ENCODE data around the gene NUDT4. TPM values are rescaled to one million over a fixed set of nuclear protein-coding genes. Genes with fewer than 3 reads are reported as not detected.

The NUDT4 gene
- total RNA-seq, 1 donor from 2014 or later: 60.2 TPM

- H3K36me3 Mint-ChIP-seq (ENCODE audit: low read depth, unreplicated experiment): no peaks in the 10 kb centered on the region
- Histone ChIP-seq H3K36me3 (ENCODE audit: insufficient read depth, low read length) (no peaks in the 10 kb centered on the region), H3K4me1 (ENCODE audit: insufficient read depth, low read length) (peaks cover 19% of the 10 kb centered on the region), H3K9me3 (ENCODE audit: insufficient read depth, low read depth, low read length) (no peaks in the 10 kb centered on the region), H4K20me1 (ENCODE audit: insufficient read depth, low read length) (peaks cover 35% of the 10 kb centered on the region), H3K9ac (ENCODE audit: low read length) (peak overlapping the region; percentile 89), H3K4me2 (ENCODE audit: low read length) (peak overlapping the region; percentile 93), H3K79me2 (ENCODE audit: insufficient read depth, low read length) (peaks cover 41% of the 10 kb centered on the region), H2AFZ (ENCODE audit: low read depth, low read length) (peak overlapping the region; percentile 86), H3K4me3 (ENCODE audit: insufficient read depth, low read depth, low read length) (peak overlapping the region; percentile 92), H3K27me3 (ENCODE audit: insufficient read depth, low read length) (no peaks in the 10 kb centered on the region), H3K27ac (ENCODE audit: low read depth, low read length) (peak overlapping the region; percentile 91)
- peak overlapping the region; percentile 96 for H3K4me3 Mint-ChIP-seq (ENCODE audit: unreplicated experiment)
- no peak for TF ChIP-seq EZH2 (IDR thresholded peaks at IDR 0.05; ENCODE audit: insufficient read depth, low read length)
- TF ChIP-seq CTCF (IDR thresholded peaks at IDR 0.05; ENCODE audit: insufficient read depth, low read depth, low read length): no peak
- no peaks in the 10 kb centered on the region for H3K27me3 Mint-ChIP-seq (ENCODE audit: low read depth, unreplicated experiment)
- H3K4me1 Mint-ChIP-seq (ENCODE audit: low read depth, unreplicated experiment): peaks cover 31% of the 10 kb centered on the region
- FAIRE-seq (no peak), DNase-seq (ENCODE audit: low read depth) (no peak)
- no peaks in the 10 kb centered on the region for H3K9me3 Mint-ChIP-seq (ENCODE audit: unreplicated experiment)
- peak overlapping the region; percentile 95 for H3K27ac Mint-ChIP-seq (ENCODE audit: unreplicated experiment)
Observed at GRCh38 chr12:93442411-93443340, 65.0 kb downstream of the NUDT4 start.

- no peak overlapping the region for H3K27ac ChIP-seq (ENCODE audit: low read depth, low read length)
- H3K4me1 Mint-ChIP-seq (ENCODE audit: low read depth, unreplicated experiment): peaks cover 28% of the 10 kb centered on the region
- no peaks in the 10 kb centered on the region for H3K9me3 ChIP-seq (ENCODE audit: insufficient read depth, low read depth, low read length)
- peak overlapping the region; percentile 45 for H3K4me3 Mint-ChIP-seq (ENCODE audit: unreplicated experiment)
- H3K27me3 Mint-ChIP-seq (ENCODE audit: low read depth, unreplicated experiment): no peaks in the 10 kb centered on the region
- H3K4me1 ChIP-seq (ENCODE audit: insufficient read depth, low read length): peaks cover 19% of the 10 kb centered on the region
- H3K36me3 Mint-ChIP-seq (ENCODE audit: low read depth, unreplicated experiment): no peaks in the 10 kb centered on the region
- peaks cover 26% of the 10 kb centered on the region for H4K20me1 ChIP-seq (ENCODE audit: insufficient read depth, low read length)
- FAIRE-seq (no peak), DNase-seq (ENCODE audit: low read depth) (no peak)
- no peaks in the 10 kb centered on the region for H3K36me3 ChIP-seq (ENCODE audit: insufficient read depth, low read length)
- no peak overlapping the region for H2AFZ ChIP-seq (ENCODE audit: low read depth, low read length)
- H3K79me2 ChIP-seq (ENCODE audit: insufficient read depth, low read length): peaks cover 32% of the 10 kb centered on the region
- no peak overlapping the region for H3K27ac Mint-ChIP-seq (ENCODE audit: unreplicated experiment)
- no peaks in the 10 kb centered on the region for H3K27me3 ChIP-seq (ENCODE audit: insufficient read depth, low read length)
- no peaks in the 10 kb centered on the region for H3K9me3 Mint-ChIP-seq (ENCODE audit: unreplicated experiment)
- TF ChIP-seq EZH2 (IDR thresholded peaks at IDR 0.05; ENCODE audit: insufficient read depth, low read length): no peak
- TF ChIP-seq CTCF (IDR thresholded peaks at IDR 0.05; ENCODE audit: insufficient read depth, low read depth, low read length): no peak
- no peak overlapping the region for H3K4me2 ChIP-seq (ENCODE audit: low read length)
- no peak overlapping the region for H3K9ac ChIP-seq (ENCODE audit: low read length)
- H3K4me3 ChIP-seq (ENCODE audit: insufficient read depth, low read depth, low read length): no peak overlapping the region
Observed at GRCh38 chr12:93443576-93443975, 65.9 kb downstream of the NUDT4 start.

Measured in astrocyte (in vitro differentiated cells and primary cell).